ENCODE results near the gene GPR162. TPM values are rescaled to one million over a fixed set of nuclear protein-coding genes. Genes with fewer than 3 reads are reported as not detected.

The GPR162 gene
- 16.8 TPM for polyA plus RNA-seq (ENCODE audit: insufficient read length)

- no peak for DNase-seq (ENCODE audit: low read depth)
These were observed at the start of gene GPR162 for GRCh38 chr12:6821591-6822425. TSS of gene GPR162 (plus strand) at chr12:6821821. CDS start at chr12:6823899, 2,078 bp downstream.

- DNase-seq (ENCODE audit: low read depth): no peak
These were observed 49.3 kb upstream of the GPR162 start, which contains the start of gene LAG3 for GRCh38 chr12:6772331-6772695. TSS of gene LAG3 (plus strand) at chr12:6772520. CDS start at chr12:6772853, 333 bp downstream.

- no peak for DNase-seq (ENCODE audit: low read depth)
These were observed 48.7 kb upstream of the GPR162 start for GRCh38 chr12:6772726-6773589.

GRCh38 chr12:6773590-6774351 lies 47.9 kb upstream of the GPR162 start:
- DNase-seq (ENCODE audit: low read depth): no peak

GRCh38 chr12:6774499-6775062 lies 47.0 kb upstream of the GPR162 start:
- DNase-seq (ENCODE audit: low read depth): no peak

GRCh38 chr12:6775185-6776174 lies 46.1 kb upstream of the GPR162 start:
- DNase-seq (ENCODE audit: low read depth): no peak

- no peak for DNase-seq (ENCODE audit: low read depth)
These were observed 44.2 kb upstream of the GPR162 start for GRCh38 chr12:6777386-6777785.

- no peak for DNase-seq (ENCODE audit: low read depth)
These were observed 43.4 kb upstream of the GPR162 start for GRCh38 chr12:6778217-6778573.

GRCh38 chr12:6778574-6779550 lies 42.8 kb upstream of the GPR162 start:
- DNase-seq (ENCODE audit: low read depth): peak; percentile 87

- no peak for DNase-seq (ENCODE audit: low read depth)
These were observed 41.8 kb upstream of the GPR162 start for GRCh38 chr12:6779708-6780432.

GRCh38 chr12:6780573-6780972 lies 41.0 kb upstream of the GPR162 start:
- no peak for DNase-seq (ENCODE audit: low read depth)

GRCh38 chr12:6782119-6782518 lies 39.5 kb upstream of the GPR162 start:
- no peak for DNase-seq (ENCODE audit: low read depth)

GRCh38 chr12:6782850-6783566 lies 38.6 kb upstream of the GPR162 start:
- no peak for DNase-seq (ENCODE audit: low read depth)

GRCh38 chr12:6783828-6784227 lies 37.8 kb upstream of the GPR162 start:
- DNase-seq (ENCODE audit: low read depth): no peak

- DNase-seq (ENCODE audit: low read depth): no peak
These were observed 37.3 kb upstream of the GPR162 start for GRCh38 chr12:6784296-6784695.

- DNase-seq (ENCODE audit: low read depth): no peak
These were observed 36.9 kb upstream of the GPR162 start for GRCh38 chr12:6784761-6785160.

GRCh38 chr12:6786416-6787094 lies 35.1 kb upstream of the GPR162 start:
- no peak for DNase-seq (ENCODE audit: low read depth)
